ENCODE measurements around the gene OR2V2.
A peak's percentile ranks its signal among the peaks of the same experiment; 100 is the strongest.

Gene OR2V2

GRCh38 chr5:181142054-181142453 is 5.3 kb upstream of the OR2V2 start:
- Histone ChIP-seq H4K20me1 (ENCODE audit: insufficient read depth, low read length) (no peaks in the 10 kb centered on the region), H3K4me3 (ENCODE audit: low read length) (peak overlapping the region; percentile 51), H3K4me1 (ENCODE audit: low read length) (peaks cover 18% of the 10 kb centered on the region), H3K4me2 (ENCODE audit: low read length) (peak overlapping the region; percentile 77), H3K9me3 (ENCODE audit: insufficient read depth, low read length) (peaks cover 14% of the 10 kb centered on the region), H3K9ac (ENCODE audit: low read length) (peak overlapping the region; percentile 35; the same call in 1 of the 2 replicates), H3K27ac (ENCODE audit: low read length) (peak overlapping the region; percentile 17; the same call in 1 of the 2 replicates), H3K27me3 (ENCODE audit: low read depth, low read length) (no peaks in the 10 kb centered on the region), H3K36me3 (replicated peaks; ENCODE audit: low read depth, low read length) (no peaks in the 10 kb centered on the region), H3K79me2 (ENCODE audit: low read length) (no peaks in the 10 kb centered on the region), H2AFZ (ENCODE audit: low read depth, low read length) (peak overlapping the region; percentile 95)
- TF ChIP-seq CTCF (IDR thresholded peaks at IDR 0.05; ENCODE audit: low read depth, low read length) (peak; percentile 7; the same call in 1 of the 2 replicates), EZH2phosphoT487 (IDR thresholded peaks at IDR 0.05; ENCODE audit: low read depth) (no peak)

GRCh38 chr5:181145133-181145532 is 2.3 kb upstream of the OR2V2 start:
- Histone ChIP-seq H3K4me3 (ENCODE audit: low read length) (no peak overlapping the region), H2AFZ (ENCODE audit: low read depth, low read length) (no peak overlapping the region), H3K27ac (ENCODE audit: low read length) (no peak overlapping the region), H3K9ac (ENCODE audit: low read length) (no peak overlapping the region), H3K27me3 (ENCODE audit: low read depth, low read length) (no peaks in the 10 kb centered on the region), H4K20me1 (ENCODE audit: insufficient read depth, low read length) (no peaks in the 10 kb centered on the region), H3K36me3 (replicated peaks; ENCODE audit: low read depth, low read length) (no peaks in the 10 kb centered on the region), H3K79me2 (ENCODE audit: low read length) (no peaks in the 10 kb centered on the region), H3K4me2 (ENCODE audit: low read length) (no peak overlapping the region), H3K4me1 (ENCODE audit: low read length) (peaks cover 30% of the 10 kb centered on the region), H3K9me3 (ENCODE audit: insufficient read depth, low read length) (peaks cover 14% of the 10 kb centered on the region)
- TF ChIP-seq CTCF (IDR thresholded peaks at IDR 0.05; ENCODE audit: low read depth, low read length) (no peak), EZH2phosphoT487 (IDR thresholded peaks at IDR 0.05; ENCODE audit: low read depth) (no peak)

GRCh38 chr5:181149355-181149754 is 2.0 kb downstream of the OR2V2 start:
- Histone ChIP-seq H3K27ac (ENCODE audit: low read length) (no peak overlapping the region), H2AFZ (ENCODE audit: low read depth, low read length) (no peak overlapping the region), H3K36me3 (replicated peaks; ENCODE audit: low read depth, low read length) (no peaks in the 10 kb centered on the region), H4K20me1 (ENCODE audit: insufficient read depth, low read length) (no peaks in the 10 kb centered on the region), H3K79me2 (ENCODE audit: low read length) (no peaks in the 10 kb centered on the region), H3K9ac (ENCODE audit: low read length) (no peak overlapping the region), H3K27me3 (ENCODE audit: low read depth, low read length) (no peaks in the 10 kb centered on the region), H3K9me3 (ENCODE audit: insufficient read depth, low read length) (peaks cover 9% of the 10 kb centered on the region; the same call in 1 of the 2 replicates), H3K4me1 (ENCODE audit: low read length) (peaks cover 32% of the 10 kb centered on the region), H3K4me3 (ENCODE audit: low read length) (no peak overlapping the region), H3K4me2 (ENCODE audit: low read length) (peak overlapping the region; percentile 68)
- TF ChIP-seq EZH2phosphoT487 (IDR thresholded peaks at IDR 0.05; ENCODE audit: low read depth) (no peak), CTCF (IDR thresholded peaks at IDR 0.05; ENCODE audit: low read depth, low read length) (no peak)

GRCh38 chr5:181149806-181150733 is 2.7 kb downstream of the OR2V2 start:
- Histone ChIP-seq H3K36me3 (replicated peaks; ENCODE audit: low read depth, low read length) (no peaks in the 10 kb centered on the region), H3K27me3 (ENCODE audit: low read depth, low read length) (no peaks in the 10 kb centered on the region), H4K20me1 (ENCODE audit: insufficient read depth, low read length) (no peaks in the 10 kb centered on the region), H3K4me3 (ENCODE audit: low read length) (peak overlapping the region; percentile 48), H2AFZ (ENCODE audit: low read depth, low read length) (no peak overlapping the region), H3K79me2 (ENCODE audit: low read length) (no peaks in the 10 kb centered on the region), H3K4me1 (ENCODE audit: low read length) (peaks cover 32% of the 10 kb centered on the region), H3K9me3 (ENCODE audit: insufficient read depth, low read length) (peaks cover 6% of the 10 kb centered on the region; the same call in 1 of the 2 replicates), H3K4me2 (ENCODE audit: low read length) (peak overlapping the region; percentile 68), H3K9ac (ENCODE audit: low read length) (peak overlapping the region; percentile 38), H3K27ac (ENCODE audit: low read length) (peak overlapping the region; percentile 37)
- TF ChIP-seq EZH2phosphoT487 (IDR thresholded peaks at IDR 0.05; ENCODE audit: low read depth): no peak

All from OCI-LY3 (cell line).